ENCODE results near the gene VAV2.

Gene VAV2

DNA sequence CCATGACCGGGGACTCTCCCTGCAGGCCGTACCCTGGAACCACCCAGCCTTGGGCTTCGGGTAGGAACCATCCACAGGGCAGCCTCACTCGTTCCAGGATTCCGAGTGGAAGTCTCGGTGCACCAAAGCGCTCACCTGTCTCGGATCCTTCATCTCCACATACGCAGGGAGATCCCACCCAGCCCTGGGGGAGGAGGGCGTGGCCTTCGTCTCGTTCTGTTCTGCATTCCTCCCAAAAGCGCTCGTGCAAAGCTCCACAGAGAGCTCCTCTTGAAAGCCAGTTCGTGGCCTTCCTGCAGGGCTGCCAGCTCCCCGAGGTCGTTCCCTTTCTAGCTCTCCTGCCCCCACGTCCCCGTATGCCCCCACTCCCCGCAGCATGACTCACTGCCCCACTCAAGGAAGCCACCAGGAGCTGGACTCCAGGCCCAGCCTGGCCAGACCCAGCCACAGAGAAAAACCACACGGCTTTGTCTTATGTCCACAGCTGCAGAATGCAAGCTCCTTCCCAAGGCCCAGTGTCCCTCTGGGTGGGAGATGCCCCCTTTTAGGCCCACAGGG lies 189.0 kb downstream of the VAV2 start:
- DNase-seq (ENCODE audit: low read depth) = peak; percentile 8
- TF ChIP-seq, protein P1, sequence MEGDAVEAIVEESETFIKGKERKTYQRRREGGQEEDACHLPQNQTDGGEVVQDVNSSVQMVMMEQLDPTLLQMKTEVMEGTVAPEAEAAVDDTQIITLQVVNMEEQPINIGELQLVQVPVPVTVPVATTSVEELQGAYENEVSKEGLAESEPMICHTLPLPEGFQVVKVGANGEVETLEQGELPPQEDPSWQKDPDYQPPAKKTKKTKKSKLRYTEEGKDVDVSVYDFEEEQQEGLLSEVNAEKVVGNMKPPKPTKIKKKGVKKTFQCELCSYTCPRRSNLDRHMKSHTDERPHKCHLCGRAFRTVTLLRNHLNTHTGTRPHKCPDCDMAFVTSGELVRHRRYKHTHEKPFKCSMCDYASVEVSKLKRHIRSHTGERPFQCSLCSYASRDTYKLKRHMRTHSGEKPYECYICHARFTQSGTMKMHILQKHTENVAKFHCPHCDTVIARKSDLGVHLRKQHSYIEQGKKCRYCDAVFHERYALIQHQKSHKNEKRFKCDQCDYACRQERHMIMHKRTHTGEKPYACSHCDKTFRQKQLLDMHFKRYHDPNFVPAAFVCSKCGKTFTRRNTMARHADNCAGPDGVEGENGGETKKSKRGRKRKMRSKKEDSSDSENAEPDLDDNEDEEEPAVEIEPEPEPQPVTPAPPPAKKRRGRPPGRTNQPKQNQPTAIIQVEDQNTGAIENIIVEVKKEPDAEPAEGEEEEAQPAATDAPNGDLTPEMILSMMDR (conservative IDR thresholded peaks at IDR 0.05; ENCODE audit: control insufficient read depth, insufficient read depth, low read depth, low read length) = no peak
- H3K4me3 ChIP-seq (ENCODE audit: control insufficient read depth, low read depth, low read length) = no peak overlapping the region

DNA sequence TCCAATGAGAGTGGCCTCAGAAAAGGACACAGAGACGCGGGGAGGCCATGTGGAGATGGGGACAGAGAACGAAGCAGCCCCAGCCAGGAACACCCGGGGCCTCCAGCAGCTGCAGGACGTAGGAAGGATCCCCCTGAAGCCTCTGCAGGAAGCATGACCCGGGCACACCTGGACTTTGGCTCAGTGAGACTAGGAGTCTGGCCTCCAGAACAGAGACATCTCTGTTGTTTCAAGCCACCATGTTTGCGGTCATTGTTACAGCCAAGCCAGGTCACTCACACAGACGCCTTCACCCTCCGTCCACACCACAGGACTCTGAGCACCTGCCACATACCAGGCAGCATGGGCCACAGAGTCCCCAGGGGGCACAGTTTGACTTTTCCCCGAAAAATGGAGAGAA lies 190.4 kb downstream of the VAV2 start:
- TF ChIP-seq, protein P1 (conservative IDR thresholded peaks at IDR 0.05; ENCODE audit: control insufficient read depth, insufficient read depth, low read depth, low read length) = no peak
- H3K4me3 ChIP-seq (ENCODE audit: control insufficient read depth, low read depth, low read length) = no peak overlapping the region
- no peak for DNase-seq (ENCODE audit: low read depth)

DNA sequence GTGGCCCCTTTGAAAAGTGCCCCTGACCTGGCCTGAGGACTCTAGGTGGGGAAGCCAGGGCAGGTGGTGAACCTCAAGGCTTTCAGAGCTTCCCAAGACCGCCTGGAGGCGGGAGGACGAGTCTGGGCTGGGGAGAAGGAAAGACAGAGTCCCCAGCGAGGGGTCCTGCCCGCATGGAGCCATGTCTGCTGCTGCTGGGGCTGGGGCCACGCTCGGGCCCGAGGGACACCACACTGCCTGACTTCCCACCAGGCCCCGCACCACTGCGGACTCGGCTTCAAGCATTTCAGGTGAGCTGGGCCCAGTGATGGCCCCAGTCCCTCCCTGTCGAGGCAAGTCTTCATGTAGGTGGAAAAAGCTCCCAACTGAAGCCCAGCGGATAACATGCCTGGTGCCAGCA lies 191.9 kb downstream of the VAV2 start:
- DNase-seq (ENCODE audit: low read depth) = no peak
- H3K4me3 ChIP-seq (ENCODE audit: control insufficient read depth, low read depth, low read length) = no peak overlapping the region
- TF ChIP-seq, protein P1 (conservative IDR thresholded peaks at IDR 0.05; ENCODE audit: control insufficient read depth, insufficient read depth, low read depth, low read length) = no peak

DNA sequence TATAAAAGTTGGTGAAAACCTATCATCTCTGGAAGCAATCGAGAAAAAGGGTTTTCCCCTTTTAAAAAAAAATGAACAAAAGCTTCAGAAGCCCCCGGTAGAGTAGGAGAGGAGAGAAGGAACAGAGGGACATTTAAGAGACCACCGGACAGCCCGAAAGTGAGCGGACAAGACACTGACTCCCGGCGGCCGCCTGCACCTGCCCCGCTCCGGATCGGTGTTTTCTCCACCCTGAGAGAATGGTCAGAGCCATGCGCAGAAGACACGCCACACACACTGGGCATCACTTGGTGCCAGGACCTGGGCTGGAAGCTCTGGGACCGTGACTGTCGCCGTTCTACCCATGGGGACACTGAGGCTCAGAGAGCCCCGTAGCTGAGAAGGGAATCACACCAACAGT lies 192.4 kb downstream of the VAV2 start:
- TF ChIP-seq, protein P1 (conservative IDR thresholded peaks at IDR 0.05; ENCODE audit: control insufficient read depth, insufficient read depth, low read depth, low read length) = no peak
- H3K4me3 ChIP-seq (ENCODE audit: control insufficient read depth, low read depth, low read length) = no peak overlapping the region
- DNase-seq (ENCODE audit: low read depth) = no peak

- DNase-seq (ENCODE audit: low read depth) = no peak
- TF ChIP-seq, protein P1 (conservative IDR thresholded peaks at IDR 0.05; ENCODE audit: control insufficient read depth, insufficient read depth, low read depth, low read length) = no peak
- H3K4me3 ChIP-seq (ENCODE audit: control insufficient read depth, low read depth, low read length) = no peak overlapping the region
These were observed 193.0 kb downstream of the VAV2 start for GRCh38 chr9:133799106-133799505.

DNA sequence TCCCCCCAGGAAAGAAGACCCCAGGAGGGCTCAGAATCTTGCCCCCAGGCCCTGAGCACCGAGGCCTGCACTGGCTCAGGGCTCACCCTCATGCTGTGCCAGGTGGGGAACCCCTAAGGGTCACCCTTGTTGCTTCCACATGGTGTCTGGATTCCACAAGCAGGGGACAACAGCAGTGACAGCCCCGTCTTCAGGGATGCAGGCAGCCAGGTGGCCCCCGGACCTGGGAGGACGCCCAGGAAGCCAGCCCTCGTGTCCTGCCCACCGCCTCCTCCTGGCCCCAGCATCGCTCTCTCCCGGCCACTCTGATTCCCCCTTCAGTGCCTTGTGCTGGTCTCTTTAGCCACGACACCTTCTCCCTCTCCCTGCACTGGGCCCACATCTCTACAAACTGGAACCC lies 194.0 kb downstream of the VAV2 start:
- TF ChIP-seq, protein P1 (conservative IDR thresholded peaks at IDR 0.05; ENCODE audit: control insufficient read depth, insufficient read depth, low read depth, low read length) = no peak
- no peak overlapping the region for H3K4me3 ChIP-seq (ENCODE audit: control insufficient read depth, low read depth, low read length)
- no peak for DNase-seq (ENCODE audit: low read depth)

Measured in fibroblast of mammary gland (primary cell).